NCI-H1436 treated with DMSO at 0.1 percent for 48 hours (cell line): Measurements from ENCODE around the gene A3GALT2.
"Not testable (repeated sequence)": the region's sequence is repeated elsewhere in the genome, so short reads cannot be mapped to it uniquely, and the experiment has no call there.

Source experiments
- DNase-seq: peaks from one replicate; lab custom pipeline; 2025; lab: John Stamatoyannopoulos, UW

The A3GALT2 gene

DNA sequence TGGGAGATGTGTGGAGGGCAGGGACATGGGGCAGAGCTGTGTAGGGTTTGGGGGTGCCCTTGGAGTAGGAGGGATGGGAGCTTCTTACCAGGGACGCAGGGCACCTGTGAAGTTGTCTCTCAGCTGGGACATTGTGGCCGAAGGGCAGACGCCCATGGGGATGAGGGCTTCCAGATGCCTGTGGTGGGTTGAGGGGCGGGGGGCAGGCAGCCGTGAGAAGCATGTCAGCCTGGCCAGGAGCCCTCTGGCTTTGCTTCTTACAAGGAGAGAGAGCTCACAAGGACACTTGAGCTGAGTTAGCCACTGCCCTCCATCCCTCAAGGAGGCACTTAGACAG is 8.5 kb downstream of the A3GALT2 start:
- DNase-seq, result no peak

DNA sequence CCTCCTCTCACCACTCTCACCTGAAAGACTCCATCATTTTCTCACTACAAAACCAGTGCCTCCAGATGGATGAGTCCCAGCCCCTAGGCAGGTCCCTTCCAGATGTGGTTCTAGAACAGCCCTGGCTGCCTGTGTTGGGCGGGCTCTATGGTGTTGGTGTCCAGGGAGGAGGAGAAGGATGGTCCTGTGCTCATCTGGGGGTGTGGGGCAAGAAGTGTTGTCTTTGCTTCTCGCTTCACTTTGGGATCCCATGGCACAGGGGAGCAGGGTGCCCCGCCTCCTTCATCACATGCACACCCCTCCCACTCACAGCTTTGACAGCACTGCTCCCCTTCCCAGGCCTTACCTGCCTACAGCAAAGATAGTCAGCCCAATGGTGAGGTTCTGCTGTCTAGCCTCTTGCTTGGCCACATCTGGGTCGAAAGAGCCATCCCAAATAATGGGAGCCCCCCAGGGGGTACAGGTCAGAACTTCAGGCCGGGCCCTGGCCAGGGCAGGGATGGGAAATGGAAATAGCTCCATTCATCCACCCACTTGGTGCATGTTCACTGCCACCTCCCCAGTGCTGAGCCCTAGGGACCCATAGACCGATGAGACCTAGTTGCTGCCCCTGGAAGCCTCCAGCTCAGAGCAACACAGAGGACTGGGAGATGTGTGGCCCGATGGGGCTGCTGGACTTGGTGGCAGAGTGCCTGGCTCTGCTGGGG is 9.0 kb downstream of the A3GALT2 start:
- DNase-seq, result no peak

DNA sequence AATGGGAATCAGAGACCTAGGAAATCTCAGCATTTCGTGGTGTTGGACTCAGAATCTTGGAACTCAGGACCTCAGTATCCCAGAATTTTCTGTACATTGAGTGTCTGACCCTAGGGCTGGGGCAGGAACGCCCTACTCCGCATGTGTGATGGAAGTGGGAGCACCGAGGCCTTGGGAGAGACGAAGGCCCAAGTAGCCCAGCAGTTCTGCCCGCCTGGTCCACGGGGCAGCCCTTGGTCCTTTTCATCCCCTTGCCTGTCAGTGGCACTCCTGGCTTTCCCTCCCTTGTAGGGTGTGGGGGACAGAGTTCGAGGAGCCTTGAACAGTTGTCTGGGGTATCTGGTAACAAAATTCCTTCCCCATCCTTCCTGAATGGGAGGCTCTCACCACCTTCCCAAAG is 10.2 kb downstream of the A3GALT2 start:
- DNase-seq, result no peak

DNA sequence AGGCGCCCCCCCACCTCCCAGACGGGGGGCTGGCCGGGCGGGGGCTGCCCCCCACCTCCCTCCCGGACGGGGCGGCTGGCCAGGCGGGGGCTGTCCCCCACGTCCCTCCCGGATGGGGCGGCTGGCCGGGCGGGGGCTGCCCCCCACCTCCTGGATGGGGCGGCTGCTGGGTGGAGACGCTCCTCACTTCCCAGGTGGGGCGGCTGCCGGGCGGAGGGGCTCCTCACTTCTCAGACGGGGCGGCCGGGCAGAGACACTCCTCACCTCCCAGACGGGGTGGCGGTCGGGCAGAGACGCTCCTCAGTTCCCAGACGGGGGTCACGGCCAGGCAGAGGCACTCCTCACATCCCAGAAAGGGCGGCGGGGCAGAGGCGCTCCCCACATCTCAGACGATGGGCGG is 11.5 kb downstream of the A3GALT2 start:
- DNase-seq, result not testable (repeated sequence)

DNA sequence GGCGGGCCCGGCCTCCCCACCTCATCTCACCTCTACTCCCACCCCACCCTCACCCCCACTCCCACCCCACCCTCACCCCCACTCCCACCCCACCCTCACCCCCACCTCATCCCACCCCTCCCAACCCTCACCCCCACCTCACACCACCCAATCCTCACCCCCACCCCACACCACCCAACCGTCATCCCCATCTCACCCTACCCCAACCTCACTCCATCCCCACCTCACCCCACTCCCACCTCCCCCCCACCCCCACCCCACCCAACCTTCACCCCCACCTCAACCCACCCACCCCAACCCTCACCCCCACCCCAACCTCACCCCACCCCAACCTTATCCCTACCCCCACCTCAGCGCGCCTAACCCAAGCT is 13.4 kb downstream of the A3GALT2 start:
- no peak for DNase-seq

DNA sequence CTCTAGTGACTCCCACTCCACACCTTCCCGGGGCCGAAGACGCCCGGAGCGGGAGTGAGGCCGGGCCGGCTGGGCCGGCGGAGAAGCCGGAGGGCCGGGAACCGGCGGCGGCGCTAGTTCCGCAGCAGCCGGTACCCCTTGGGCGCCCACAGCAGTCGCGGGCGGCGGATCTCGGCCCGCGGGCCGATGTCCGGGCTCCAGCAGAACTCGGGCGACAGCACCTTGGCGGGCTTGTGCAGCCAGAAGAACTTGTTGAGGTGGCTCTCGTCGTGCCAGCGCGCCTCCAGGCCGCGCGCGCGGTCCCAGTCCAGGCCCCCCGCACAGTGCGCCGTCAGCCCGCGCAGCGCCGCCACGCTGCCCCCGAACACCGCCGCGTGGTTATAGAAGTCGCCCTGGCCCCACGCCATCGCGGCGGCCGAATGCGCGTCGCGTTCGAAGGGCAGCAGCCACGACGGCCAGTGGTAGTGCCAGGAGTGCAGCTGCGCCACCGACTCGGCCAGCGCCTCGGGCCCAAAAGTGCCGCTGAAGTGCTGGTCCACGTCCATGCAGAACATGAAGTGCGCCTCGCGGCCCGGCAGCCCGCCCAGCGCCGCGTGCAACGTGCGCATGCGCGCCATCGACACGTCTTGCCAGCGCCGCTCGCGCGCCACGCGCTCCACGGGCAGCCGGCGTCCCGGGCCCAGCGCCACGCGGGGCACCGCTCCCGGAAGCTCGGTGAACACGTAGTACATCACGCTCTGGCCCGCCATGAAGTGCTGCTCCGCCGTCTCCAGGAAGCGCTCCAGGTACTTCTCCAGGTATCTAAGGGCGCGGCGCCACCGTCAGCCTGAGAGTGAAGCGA is 14.0 kb downstream of the A3GALT2 start:
- DNase-seq, result no peak

DNA sequence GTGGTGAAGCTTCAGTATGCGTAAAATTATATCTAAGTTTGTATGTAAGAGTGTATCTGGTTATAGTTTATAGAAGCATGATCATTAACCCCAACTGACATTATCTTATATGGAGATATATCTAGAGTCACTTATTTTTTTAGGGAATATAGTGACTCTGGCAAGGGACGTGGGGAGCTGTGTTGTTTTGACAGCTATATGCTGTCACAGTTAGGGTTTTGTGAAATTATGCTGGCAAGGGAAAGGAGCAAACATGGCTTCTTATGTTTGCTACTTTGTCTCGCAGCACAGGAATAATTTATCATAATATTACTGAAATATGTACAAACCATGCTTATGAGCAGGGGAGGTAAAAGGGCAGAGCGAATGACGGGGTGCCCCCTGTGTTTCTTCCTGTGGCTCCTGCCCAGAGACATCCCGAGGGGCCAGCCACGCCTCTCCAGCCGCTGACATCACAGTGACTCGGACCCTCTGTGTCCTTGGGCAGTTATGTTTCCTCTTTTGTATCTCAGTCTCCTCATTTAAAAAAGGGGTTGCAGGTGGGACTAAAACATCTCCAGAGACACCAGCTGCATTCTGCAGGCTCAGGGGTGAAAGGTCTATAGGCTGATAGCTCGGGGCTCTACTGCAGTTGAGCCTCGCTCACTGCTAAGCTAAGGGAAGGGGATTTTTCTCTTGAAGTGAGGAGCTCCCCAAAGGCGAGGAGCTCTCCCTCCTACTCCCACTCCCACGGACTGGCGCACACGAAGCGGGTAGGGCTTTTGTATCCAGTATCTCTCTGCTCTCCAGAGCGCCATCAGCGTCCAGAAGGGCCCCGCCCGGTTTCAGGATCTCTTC is 14.9 kb downstream of the A3GALT2 start:
- no peak for DNase-seq

DNA sequence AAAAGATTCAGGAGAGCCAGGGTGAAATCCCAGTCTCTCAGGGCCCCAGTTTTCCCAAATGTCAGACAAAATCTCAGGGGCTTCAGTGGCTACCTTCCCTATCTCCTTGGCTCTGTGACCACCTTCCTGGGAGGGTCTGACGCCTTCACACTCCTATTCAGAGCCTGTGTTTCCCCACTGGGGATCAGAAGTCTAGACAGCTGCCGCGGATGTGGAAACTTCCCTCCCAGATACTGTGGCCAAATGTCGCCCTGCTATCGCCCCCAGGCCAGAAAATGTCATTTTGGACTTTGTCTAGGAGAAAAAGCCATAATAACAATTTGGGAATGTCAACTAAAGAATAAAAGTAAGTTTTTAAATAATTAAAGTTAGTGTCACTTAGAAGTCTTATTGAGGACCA is 15.9 kb downstream of the A3GALT2 start:
- no peak for DNase-seq

DNA sequence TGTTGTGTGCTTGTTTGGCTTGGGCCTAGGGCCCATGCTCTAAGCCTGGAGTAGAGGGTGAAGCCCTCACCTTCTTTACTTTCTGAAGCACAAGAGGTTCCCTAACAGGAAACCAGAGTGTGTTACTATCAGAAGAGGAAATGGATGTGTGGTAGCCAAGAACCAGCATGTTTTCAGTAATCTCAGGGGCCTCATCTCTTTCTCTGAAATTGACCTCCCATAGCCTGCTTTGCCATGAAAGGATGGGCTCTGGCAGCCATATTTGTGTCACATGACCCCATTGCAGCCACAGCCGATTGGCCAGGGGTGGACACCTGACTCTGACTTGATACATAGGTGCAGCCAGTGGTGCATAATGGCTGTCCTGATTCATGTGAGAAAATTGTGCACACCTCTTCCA is 18.6 kb downstream of the A3GALT2 start:
- DNase-seq, result no peak

DNA sequence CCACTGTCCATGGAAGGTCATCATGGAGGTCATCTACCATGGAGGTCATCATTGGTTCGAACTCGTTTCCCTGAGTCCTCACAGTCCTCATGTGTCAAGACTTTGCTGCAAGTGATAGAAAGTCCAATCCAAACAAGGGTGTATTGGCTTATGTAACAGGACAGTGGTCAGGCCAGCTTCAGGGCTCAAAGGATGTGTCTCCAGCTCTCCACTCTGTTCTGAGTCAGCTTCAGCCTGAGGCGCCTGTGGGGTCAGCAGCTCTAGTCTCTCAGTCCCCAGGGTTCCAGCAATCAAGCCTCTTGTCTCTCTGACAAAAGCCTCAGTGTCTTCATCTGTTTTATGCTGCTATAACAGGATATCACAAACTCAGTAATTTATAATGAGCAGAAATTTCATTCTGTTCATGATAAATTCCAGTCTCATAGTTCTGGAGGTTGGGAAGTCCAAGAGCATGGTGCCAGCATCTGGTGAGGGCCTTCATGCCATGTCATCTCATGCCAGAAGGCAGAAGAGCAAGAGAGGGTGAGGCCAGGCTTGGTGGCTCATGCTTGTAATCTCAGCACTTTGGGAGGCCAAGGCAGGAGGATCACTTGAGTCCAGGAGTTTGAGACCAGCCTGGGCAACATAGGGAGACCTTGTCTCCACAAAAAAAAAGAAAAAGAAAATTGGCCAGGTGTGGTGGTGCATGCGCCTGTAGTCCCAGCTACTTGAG is 19.5 kb downstream of the A3GALT2 start:
- no peak for DNase-seq

DNA sequence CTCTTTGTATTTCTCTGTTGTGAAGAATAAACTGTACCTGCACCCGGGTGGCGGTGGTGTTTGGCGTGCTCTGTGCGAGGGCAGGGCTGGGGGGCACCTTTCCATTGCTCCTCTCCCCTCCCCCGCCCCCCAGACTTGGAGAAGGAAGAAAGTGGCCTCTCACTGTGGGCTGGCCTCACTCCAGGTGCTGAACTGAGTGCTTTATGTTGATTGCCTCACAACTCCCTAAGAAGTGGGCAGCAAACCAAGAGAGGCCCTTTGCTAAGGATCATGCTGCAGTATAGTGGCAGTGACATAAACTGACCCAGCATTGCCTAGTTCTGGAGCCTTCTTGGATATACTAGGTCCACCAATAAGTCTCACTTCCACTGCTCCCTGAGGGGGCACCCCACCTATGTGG is 20.2 kb downstream of the A3GALT2 start:
- no peak for DNase-seq

DNA sequence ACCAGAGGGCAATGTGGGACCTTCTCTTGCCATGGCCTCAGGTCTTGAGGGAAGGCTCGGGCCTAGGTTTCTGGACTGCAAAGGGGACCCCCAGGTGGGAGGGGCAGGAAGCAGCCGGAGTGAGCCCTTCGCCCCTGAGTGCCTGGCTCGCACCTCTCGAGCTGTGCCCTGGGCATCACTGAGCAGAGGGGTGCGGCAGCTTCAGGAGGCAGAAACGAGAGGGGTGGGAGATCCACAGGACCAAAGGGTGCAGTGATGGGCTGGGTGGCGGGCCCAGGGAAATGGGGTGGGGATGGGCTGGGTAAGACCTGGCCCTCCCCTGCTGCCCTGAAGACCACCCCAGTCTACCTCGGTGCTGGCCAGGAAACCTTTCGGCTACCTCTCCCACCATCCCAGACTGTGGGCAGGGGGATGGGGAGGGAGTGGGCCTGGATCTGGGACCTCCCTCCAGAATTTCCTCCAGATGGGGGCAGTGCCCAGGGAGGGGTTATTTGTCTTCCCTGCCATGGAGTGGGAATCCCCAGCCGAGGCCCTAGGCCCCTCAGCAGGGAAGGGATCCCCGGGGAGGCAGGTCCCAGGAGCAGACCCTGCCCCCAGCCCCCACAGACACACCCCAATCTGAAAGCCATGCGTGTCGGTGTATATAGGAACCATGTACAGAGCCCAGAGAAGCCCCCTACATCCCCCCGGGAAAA is 21.3 kb downstream of the A3GALT2 start:
- no peak for DNase-seq

DNA sequence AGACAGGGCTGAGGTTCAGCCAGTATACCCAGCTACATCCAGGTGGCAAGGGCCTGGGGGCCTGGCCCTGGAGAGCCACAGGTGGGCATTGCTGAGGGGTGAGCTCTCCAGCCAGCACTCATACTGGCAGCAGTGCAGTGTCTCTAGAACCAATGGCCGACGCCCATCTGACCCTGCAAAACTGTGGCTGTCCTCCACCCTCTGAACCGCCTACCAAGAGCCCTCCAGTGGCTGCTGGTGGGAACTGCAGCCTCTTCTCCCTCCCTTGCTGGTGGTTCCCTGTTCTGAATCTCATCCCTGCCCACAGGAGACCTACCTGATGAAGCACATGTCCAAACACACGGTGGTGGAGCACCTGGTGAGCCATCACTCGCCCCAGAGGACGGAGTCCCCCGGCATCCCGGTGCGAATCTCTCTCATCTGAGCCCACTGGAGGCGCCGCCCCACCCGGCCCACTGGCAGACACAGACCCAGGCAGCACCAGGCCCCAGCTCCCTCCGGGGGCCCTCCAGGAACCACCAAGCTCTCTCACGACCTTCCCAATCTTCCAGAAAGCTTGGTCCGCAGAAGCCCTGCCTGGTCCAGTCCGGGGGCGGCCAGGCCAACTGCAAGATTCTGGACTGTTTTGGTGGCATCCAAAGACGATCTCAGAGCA is 22.1 kb downstream of the A3GALT2 start:
- DNase-seq, result no peak

DNA sequence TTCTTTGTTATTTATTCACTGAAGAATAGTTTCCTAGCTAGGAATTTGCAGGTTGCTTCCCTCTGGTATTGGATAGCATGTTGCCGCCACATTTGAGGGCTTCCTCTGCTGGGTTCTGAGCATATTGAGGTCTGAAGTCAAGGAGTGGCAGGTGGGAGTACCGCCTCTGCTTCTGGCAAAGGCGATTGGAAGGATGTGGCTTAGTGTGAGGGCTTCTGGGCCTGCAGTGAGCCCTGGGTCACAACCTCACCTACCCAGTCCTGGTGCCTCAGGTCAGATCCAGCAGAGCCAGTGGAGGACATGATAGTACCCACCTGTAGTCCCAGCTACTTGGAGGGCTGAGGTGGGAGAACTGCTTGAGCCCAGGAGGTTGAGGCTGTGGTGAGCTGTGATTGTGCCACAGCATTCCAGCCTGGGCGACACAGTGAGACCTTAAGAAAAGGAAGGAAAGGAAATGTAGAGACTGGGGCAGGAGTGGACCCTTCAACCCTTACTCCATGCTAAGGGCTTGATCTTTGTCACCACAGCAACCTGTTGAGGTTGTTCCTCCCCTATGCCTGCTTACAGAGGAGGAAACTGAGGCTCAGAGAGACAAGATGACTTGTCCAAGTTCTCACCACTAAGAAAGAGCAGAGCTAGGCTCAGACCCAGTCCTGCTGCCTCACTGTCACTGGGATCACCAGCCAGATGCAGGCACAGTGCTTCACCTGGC is 22.8 kb downstream of the A3GALT2 start:
- DNase-seq, result no peak

DNA sequence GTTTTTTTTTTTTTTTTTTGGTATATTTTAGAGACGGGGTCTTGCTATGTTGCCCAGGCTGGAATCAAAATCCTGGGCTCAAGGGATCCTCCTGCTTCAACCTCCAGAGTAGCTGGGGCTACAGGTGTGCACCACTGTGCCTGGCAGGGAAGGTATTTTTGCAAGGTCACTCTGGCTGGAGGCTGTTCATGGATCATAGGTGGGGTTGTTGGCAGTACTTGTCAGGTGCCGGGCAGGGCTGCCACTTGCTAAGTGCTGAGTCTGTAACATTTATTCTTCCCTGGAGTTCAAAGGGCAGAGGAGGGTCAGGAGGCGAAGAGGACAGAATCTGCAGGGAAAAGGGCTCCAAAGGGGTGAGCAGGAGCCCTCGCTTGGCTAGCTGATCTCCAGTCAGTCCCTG is 24.1 kb downstream of the A3GALT2 start:
- DNase-seq, result no peak

DNA sequence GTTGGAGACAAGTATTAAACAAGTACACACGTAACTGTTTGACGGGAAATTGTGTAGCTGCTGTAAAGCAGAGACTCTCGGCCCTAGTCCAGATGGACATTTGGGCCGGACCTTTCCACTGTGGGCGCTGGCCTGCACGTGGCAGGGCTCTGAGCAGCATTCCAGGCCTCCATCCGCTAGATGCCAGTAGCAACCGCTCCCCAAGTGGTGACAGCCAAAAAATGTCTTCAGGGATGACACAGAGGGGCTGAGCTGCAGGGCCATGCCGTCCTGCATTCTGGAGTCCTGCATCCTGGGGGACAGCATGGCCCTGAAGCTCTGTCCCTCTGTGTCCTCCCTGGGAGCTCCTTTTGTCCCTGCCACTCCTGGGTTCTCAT is 24.8 kb downstream of the A3GALT2 start:
- no peak for DNase-seq

DNA sequence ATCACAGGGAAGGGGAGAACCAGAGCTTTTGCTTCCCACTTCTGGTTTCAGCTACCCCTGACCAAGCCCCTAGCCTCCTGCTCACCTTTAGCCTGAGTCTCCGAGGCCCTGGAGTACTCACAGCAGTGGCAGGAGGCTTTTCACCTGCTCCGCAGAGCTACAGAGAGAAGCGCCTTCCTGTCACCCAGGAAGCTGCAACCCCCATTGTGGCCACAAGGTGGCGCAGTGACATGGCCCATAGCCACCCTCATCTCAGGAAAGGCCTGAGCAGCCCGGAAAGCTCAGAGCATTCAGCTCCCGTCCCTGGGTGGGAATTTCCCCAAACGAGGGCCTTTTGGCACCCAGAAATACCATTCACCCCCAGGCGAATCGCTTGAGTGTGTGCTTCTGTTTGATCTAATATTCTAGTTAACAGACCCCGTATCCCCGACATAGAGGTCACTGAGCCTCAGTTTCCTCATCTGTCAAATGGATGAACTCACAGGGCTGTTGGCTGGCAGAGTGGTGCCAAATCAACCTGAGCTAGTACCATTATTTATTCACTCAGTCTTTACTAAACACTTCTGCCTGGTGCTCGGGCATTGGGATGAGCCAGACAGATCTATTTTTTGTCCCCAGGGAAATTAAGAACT is 25.3 kb downstream of the A3GALT2 start:
- DNase-seq, result peak; percentile 9

DNA sequence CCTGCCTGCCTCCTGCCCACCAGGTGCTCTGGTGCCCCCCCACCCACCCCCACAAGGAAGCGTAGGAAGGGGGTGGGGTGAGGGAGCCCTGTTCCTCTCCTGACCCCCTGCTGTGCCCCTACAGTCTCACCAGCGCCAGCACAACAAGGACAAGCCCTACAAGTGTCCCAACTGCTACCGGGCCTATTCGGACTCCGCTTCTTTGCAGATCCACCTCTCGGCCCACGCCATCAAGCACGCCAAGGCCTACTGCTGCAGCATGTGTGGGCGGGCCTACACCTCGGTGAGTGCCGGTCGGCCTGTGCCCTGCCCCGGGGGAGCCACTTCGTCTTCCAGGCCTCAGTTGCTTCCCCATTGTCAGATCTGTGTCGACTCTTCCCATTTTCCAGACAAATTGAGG is 25.9 kb downstream of the A3GALT2 start:
- no peak for DNase-seq

DNA sequence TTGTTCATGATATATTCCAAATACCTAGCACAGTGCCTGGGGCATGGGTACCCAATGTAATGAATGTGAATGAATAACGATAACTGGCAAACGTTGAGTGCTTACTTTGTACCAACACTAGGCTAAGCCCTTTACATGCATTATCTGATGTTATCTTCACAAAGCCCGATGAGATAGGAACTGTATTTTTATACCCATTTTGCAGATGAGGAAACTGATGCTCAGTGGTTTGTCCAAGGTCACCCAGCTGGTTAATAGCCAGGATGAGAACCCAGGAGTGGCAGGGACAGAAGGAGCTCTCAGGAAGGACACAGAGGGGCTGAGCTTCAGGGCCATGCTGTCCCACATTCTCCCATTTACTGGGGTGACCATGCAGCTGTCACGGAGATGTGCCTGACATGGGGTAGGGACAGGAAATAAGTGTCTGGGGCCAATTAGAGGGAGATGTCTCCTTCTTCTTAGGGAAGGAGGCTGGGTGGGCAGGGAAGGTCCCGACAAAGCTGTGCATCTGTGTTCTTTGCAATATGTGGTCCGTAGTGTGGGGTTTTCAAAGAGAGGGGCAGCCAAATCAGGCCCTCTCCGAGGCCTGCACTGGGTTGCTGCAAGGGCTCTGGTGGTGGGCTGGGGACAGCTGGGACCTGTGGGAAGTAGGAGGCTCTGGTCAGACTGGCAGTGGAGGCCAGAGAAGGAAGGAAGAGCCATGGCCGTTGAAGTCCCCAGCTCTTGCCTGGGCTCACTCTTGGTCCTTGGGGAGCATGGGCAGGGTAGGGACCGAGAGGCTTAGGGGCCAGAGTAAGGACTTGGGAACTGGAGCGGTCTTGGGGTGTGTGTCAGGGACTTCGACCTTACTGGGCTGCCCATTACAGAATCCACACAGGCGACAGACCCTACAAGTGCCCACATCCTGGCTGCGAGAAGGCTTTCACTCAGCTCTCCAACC is 26.6 kb downstream of the A3GALT2 start:
- DNase-seq, result no peak
